ENCODE data around the gene SCN4B. TPM values are rescaled to one million over a fixed set of nuclear protein-coding genes. Genes with fewer than 3 reads are reported as not detected.

SCN4B gene
- total and polyA plus RNA-seq, 10 of the 15 experiments (the other 5 are each of a cell fraction or from before 2014, with no cell fraction given), result 0.01 to 0.49 (median 0.04) TPM; not detected in 5

- no peaks in the 10 kb centered on the region for H4K20me1 ChIP-seq (ENCODE audit: control insufficient read depth, insufficient read depth)
- RAD21 ChIA-PET (ENCODE audit: unreplicated experiment), result interaction anchor here (1.4 to 7.7 kb wide), 4 partner anchors 22 to 149 kb away, joined by 3 to 52 read pairs (median 5); no protein-coding TSS in a partner anchor
- ATAC-seq (no peak), DNase-seq (ENCODE audit: low read depth, low spot score) (no peak), FAIRE-seq (no peak)
- H3K4me3 ChIP-seq, result no peak overlapping the region
- H3K9me3 ChIP-seq (replicated peaks; ENCODE audit: control insufficient read depth, insufficient read depth, low read length), result no peaks in the 10 kb centered on the region
- peaks cover 3 to 12% of the 10 kb centered on the region in 2 experiments; a peak in 2 of 4 replicates for H3K27me3 ChIP-seq (replicated peaks in 1 of 2; ENCODE audit: control insufficient read depth in 2 of 2, insufficient read depth in 2 of 2, low read length in 1 of 2)
- H3K27ac ChIP-seq (ENCODE audit: control insufficient read depth, insufficient read depth), result no peak overlapping the region
- SMC1A ChIA-PET (ENCODE audit: uncharacterized antibody, unreplicated experiment), result interaction anchor here (0.7 to 7.6 kb wide), 6 partner anchors 9 to 411 kb away, joined by 3 to 49 read pairs (median 4); no protein-coding TSS in a partner anchor
- BruUV-seq (replicated peaks), result no TSS peak
- 7% methylated on average over 6 of the region's 6 CpGs for WGBS (ENCODE audit: insufficient coverage, insufficient replicate concordance, low lambda C conversion rate, missing lambda C conversion rate)
- H3K36me3 ChIP-seq (ENCODE audit: control insufficient read depth in 2 of 2, insufficient read depth in 2 of 2, low read length in 1 of 2), result no peaks in the 10 kb centered on the region
- in situ Hi-C loops (cut with MboI) (no loop called here), intact Hi-C loops (cut with micrococcal nuclease; ENCODE audit: unreplicated experiment) (no loop called here)
- H3K4me2 ChIP-seq (ENCODE audit: control insufficient read depth, insufficient read depth), result no peak overlapping the region
- POLR2A ChIA-PET, result no interaction called here
- no peak for TF ChIP-seq POLR2AphosphoS5 (IDR thresholded peaks at IDR 0.05; ENCODE audit: low read length)
- no peak for TF ChIP-seq HCFC1 (IDR thresholded peaks at IDR 0.05; ENCODE audit: low read length)
- TF ChIP-seq SPI1 (IDR thresholded peaks at IDR 0.05; ENCODE audit: borderline replicate concordance, insufficient read depth, low read depth, low read length), result 0 out of 2 replicates have a peak, but pooled peaks have one; percentile 2
- CTCF ChIA-PET, result interaction anchor here (1.5 to 7.7 kb wide), 8 partner anchors 9 to 468 kb away, joined by 3 to 85 read pairs (median 10); no protein-coding TSS in a partner anchor
- no peak overlapping the region for H3K9ac ChIP-seq (ENCODE audit: control insufficient read depth, insufficient read depth, low read length)
- H2AFZ ChIP-seq (ENCODE audit: control insufficient read depth, low read depth, low read length), result no peak overlapping the region; the same call in 1 of the 2 replicates
- H3K79me2 ChIP-seq (ENCODE audit: control insufficient read depth, insufficient read depth, low read length), result no peaks in the 10 kb centered on the region
- H3K4me1 ChIP-seq (ENCODE audit: control insufficient read depth, insufficient read depth, low read length), result no peaks in the 10 kb centered on the region
Observed at GRCh38 chr11:118142809-118143208, 9.8 kb downstream of the SCN4B start.

- Histone ChIP-seq H3K9me3 (replicated peaks; ENCODE audit: control insufficient read depth, insufficient read depth, low read length) (no peaks in the 10 kb centered on the region), H3K36me3 (ENCODE audit: control insufficient read depth in 2 of 2, insufficient read depth in 2 of 2, low read length in 1 of 2) (no peaks in the 10 kb centered on the region), H3K27ac (ENCODE audit: control insufficient read depth, insufficient read depth) (no peak overlapping the region), H4K20me1 (ENCODE audit: control insufficient read depth, insufficient read depth) (no peaks in the 10 kb centered on the region), H3K9ac (ENCODE audit: control insufficient read depth, insufficient read depth, low read length) (no peak overlapping the region), H3K4me1 (ENCODE audit: control insufficient read depth, insufficient read depth, low read length) (no peaks in the 10 kb centered on the region), H2AFZ (ENCODE audit: control insufficient read depth, low read depth, low read length) (no peak overlapping the region), H3K79me2 (ENCODE audit: control insufficient read depth, insufficient read depth, low read length) (no peaks in the 10 kb centered on the region), H3K27me3 (replicated peaks in 1 of 2; ENCODE audit: control insufficient read depth in 2 of 2, insufficient read depth in 2 of 2, low read length in 1 of 2) (peaks cover 3 to 12% of the 10 kb centered on the region in 2 experiments; a peak in 2 of 4 replicates), H3K4me3 (no peak overlapping the region), H3K4me2 (ENCODE audit: control insufficient read depth, insufficient read depth) (no peak overlapping the region)
- no peak for DNase-seq (ENCODE audit: low read depth, low spot score)
- ChIA-PET CTCF (interaction anchor here (1.2 to 7.7 kb wide), 8 partner anchors 8 to 469 kb away, joined by 3 to 85 read pairs (median 8); no protein-coding TSS in a partner anchor), RAD21 (ENCODE audit: unreplicated experiment) (interaction anchor here (1.4 to 7.7 kb wide), 2 partner anchors 28 to 70 kb away, joined by 3 to 52 read pairs; no protein-coding TSS in a partner anchor), POLR2A (no interaction called here), SMC1A (ENCODE audit: uncharacterized antibody, unreplicated experiment) (interaction anchor here (1.5 to 7.6 kb wide), 2 partner anchors 29 to 217 kb away, joined by 4 to 49 read pairs; no protein-coding TSS in a partner anchor)
- in situ Hi-C loops (cut with MboI), result no loop called here
- WGBS (ENCODE audit: insufficient coverage, insufficient replicate concordance, low lambda C conversion rate, missing lambda C conversion rate), result 0% methylated on average over 2 of the region's 2 CpGs
- intact Hi-C loops (cut with micrococcal nuclease; ENCODE audit: unreplicated experiment), result no loop called here
- ATAC-seq, result no peak
- no peak for FAIRE-seq
- BruUV-seq (replicated peaks), result no TSS peak
- TF ChIP-seq EGR1 (IDR thresholded peaks at IDR 0.05; ENCODE audit: borderline replicate concordance in 1 of 2, low read depth in 2 of 2, low read length in 2 of 2) (no peak), BCL3 (IDR thresholded peaks at IDR 0.05; ENCODE audit: borderline replicate concordance, insufficient read depth, low read depth, low read length, poor library complexity, severe bottlenecking) (no peak), MAX (IDR thresholded peaks at IDR 0.05; ENCODE audit: low read depth, low read length) (no peak), NFXL1 (IDR thresholded peaks at IDR 0.05; ENCODE audit: borderline replicate concordance) (no peak), RCOR1 (conservative IDR thresholded peaks at IDR 0.05; ENCODE audit: low read depth, low read length) (no peak), PAX8 (IDR thresholded peaks at IDR 0.05) (no peak), MYB (IDR thresholded peaks at IDR 0.05; ENCODE audit: borderline replicate concordance, low read depth, low read length) (no peak), HSF1 (IDR thresholded peaks at IDR 0.05; ENCODE audit: low read depth, low read length) (no peak)
Observed at GRCh38 chr11:118142081-118142480, 10.5 kb downstream of the SCN4B start.

Measured in GM12878 (cell line).